LHCN-M2 (cell line): ENCODE measurements around the gene PCCA. TPM values are rescaled to one million over a fixed set of nuclear protein-coding genes. Genes with fewer than 3 reads are reported as not detected.

Source experiments
- DNase-seq: peaks from one replicate; pipeline ENCODE4 v3.0.0-alpha.2; 2012; ENCODE audit warnings: low read depth
- total RNA-seq: library from RNA; depleted of rRNA; stranded (reverse); fragments of >200 nt; gene quantifications from 2 replicates; pipeline ENCODE4 v1.2.3, GENCODE V29; 2014

The PCCA gene
- total RNA-seq, 1 experiment from 2014 or later: 10.5 TPM

GRCh38 chr13:100398360-100398759 lies 309.5 kb downstream of the PCCA start:
- no peak for DNase-seq

GRCh38 chr13:100399455-100399854 lies 310.6 kb downstream of the PCCA start:
- DNase-seq: no peak

GRCh38 chr13:100403675-100404074 lies 314.8 kb downstream of the PCCA start:
- DNase-seq: no peak

- DNase-seq: peak; percentile 37
These were observed 320.2 kb downstream of the PCCA start for GRCh38 chr13:100409132-100409531.

GRCh38 chr13:100423375-100423774 lies 334.5 kb downstream of the PCCA start:
- peak; percentile 13 for DNase-seq

GRCh38 chr13:100428986-100429385 lies 340.1 kb downstream of the PCCA start:
- peak; percentile 36 for DNase-seq

- no peak for DNase-seq
These were observed 343.7 kb downstream of the PCCA start for GRCh38 chr13:100432611-100433010.

GRCh38 chr13:100433475-100433874 lies 344.6 kb downstream of the PCCA start:
- DNase-seq: no peak

GRCh38 chr13:100434010-100434763 lies 345.3 kb downstream of the PCCA start:
- DNase-seq: peak; percentile 80

GRCh38 chr13:100436099-100436498 lies 347.2 kb downstream of the PCCA start:
- no peak for DNase-seq

GRCh38 chr13:100438059-100438788 lies 349.3 kb downstream of the PCCA start:
- no peak for DNase-seq

- no peak for DNase-seq
These were observed 350.5 kb downstream of the PCCA start for GRCh38 chr13:100439247-100439970.

- DNase-seq: peak; percentile 70
These were observed 352.0 kb downstream of the PCCA start for GRCh38 chr13:100440751-100441425.

GRCh38 chr13:100442095-100442832 lies 353.4 kb downstream of the PCCA start:
- no peak for DNase-seq

- no peak for DNase-seq
These were observed 354.5 kb downstream of the PCCA start for GRCh38 chr13:100443278-100443997.

GRCh38 chr13:100443998-100444328 lies 355.1 kb downstream of the PCCA start:
- DNase-seq: peak; percentile 40

- DNase-seq: no peak
These were observed 358.9 kb downstream of the PCCA start for GRCh38 chr13:100447831-100448230.

- no peak for DNase-seq
These were observed 363.0 kb downstream of the PCCA start for GRCh38 chr13:100451923-100452322.

GRCh38 chr13:100454876-100455275 lies 366.0 kb downstream of the PCCA start:
- peak; percentile 55 for DNase-seq

- DNase-seq: no peak
These were observed 369.8 kb downstream of the PCCA start for GRCh38 chr13:100458673-100459072.
